Bone marrow (tissue), 2 donors: ENCODE results near the gene B4GALT5.

Source experiments
- DNase-seq, 2 donors: peaks; one replicate each; lab custom pipeline; 2025; lab: John Stamatoyannopoulos, UW

Gene B4GALT5

DNA sequence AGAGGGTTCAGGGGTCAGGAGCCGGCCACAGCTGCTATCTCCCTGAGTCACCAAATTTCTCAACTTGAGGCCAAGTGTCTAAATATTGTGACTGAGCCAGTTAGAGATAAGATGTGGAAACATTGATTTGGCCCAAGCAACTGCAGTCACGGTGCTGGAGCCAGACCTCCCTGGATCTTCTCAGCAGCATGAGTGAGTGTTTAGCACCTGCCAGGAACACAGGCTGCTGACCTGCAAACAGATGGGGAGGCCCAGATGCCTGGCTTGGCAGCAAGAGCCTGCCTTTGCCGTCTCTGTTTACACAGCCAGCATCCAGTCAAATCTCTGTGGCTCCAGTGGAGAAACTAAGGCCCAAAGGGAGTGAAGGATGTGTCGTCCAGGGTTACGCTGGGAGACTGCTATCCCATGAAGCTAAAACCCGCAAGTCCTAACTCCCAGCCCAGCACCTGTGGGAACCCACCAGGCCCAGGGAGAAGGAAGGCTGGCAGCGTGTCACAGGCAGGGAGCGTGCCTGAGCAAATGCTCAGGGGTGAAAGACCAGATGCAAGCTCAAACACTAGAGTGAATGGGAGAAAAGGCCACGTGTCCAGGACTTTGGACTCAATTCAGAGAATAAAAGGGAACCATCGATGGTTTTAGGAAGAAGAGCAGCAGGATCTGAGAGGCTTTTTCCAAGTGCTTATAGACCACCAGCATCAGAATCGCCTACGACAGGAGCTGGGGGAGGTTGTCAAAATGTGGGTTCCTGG lies 129.8 kb downstream of the B4GALT5 start:
- no peak for DNase-seq

GRCh38 chr20:49583343-49583668 lies 130.4 kb downstream of the B4GALT5 start:
- no peak for DNase-seq
